IMR-90 (cell line): ENCODE data around the gene ADAMTS5. TPM values are rescaled to one million over a fixed set of nuclear protein-coding genes. Genes with fewer than 3 reads are reported as not detected.

Experiments used
- ATAC-seq: fragments of 200-7000 bp; cut with Tn5 transposase; 2 replicates; pipeline ENCODE4 v1.9.1; 2020; ENCODE audit warnings: low read depth, mild to moderate bottlenecking, moderate library complexity
- BruUV-seq: library from RNA; stranded (reverse); fragments of 400-500 nt; replicated peaks from 2 replicates; lab custom pipeline; 2021; lab: Mats Ljungman, UMichigan
- CTCF ChIA-PET: fragments of 300-600 bp; formaldehyde crosslinking; extraction: SDS; loops from one replicate; lab custom pipeline; 2021; ENCODE audit warnings: antibody characterized with exemption; lab: Yijun Ruan, JAX
- POLR2A ChIA-PET: fragments of 300-600 bp; sonication (Branson Sonifier 250); formaldehyde crosslinking; loops from one replicate; lab custom pipeline; 2022; ENCODE audit warnings: antibody characterized with exemption; ENCODE audit not compliant: unreplicated experiment; lab: Charles Lee
- DNase-seq: peaks from one replicate; pipeline ENCODE4 v3.0.0; 2013
- H2AFZ ChIP-seq: replicated peaks from 2 replicates; pipeline ENCODE3; 2013; ENCODE audit warnings: low read length, mild to moderate bottlenecking; ENCODE audit not compliant: poor library complexity
- H2AK5ac ChIP-seq: 2 replicates; pipeline ENCODE4 v1.6.1; 2013; ENCODE audit warnings: low read depth, low read length, inconsistent platforms
- H2AK9ac ChIP-seq: replicated peaks from 2 replicates; pipeline ENCODE3; 2013; ENCODE audit warnings: mild to moderate bottlenecking, low read depth, low read length, moderate library complexity; ENCODE audit not compliant: poor library complexity
- H2BK120ac ChIP-seq: 2 replicates; pipeline ENCODE4 v1.6.1; 2013; ENCODE audit warnings: low read depth, low read length, inconsistent platforms
- H2BK15ac ChIP-seq: 3 replicates; pipeline ENCODE4 v1.6.1; 2013; ENCODE audit warnings: low read depth, low read length, inconsistent platforms
- H2BK20ac ChIP-seq: 2 replicates; pipeline ENCODE4 v1.6.1; 2013; ENCODE audit warnings: low read depth, mild to moderate bottlenecking, inconsistent platforms, low read length, moderate library complexity
- H2BK5ac ChIP-seq: 2 replicates; pipeline ENCODE4 v1.6.1; 2013; ENCODE audit warnings: mild to moderate bottlenecking, low read depth, low read length, inconsistent platforms; ENCODE audit not compliant: poor library complexity, severe bottlenecking
- H3K14ac ChIP-seq: replicated peaks from 2 replicates; pipeline ENCODE4 v1.6.1; 2013; ENCODE audit warnings: low read depth, low read length, inconsistent platforms
- H3K18ac ChIP-seq: 2 replicates; pipeline ENCODE4 v1.6.1; 2013; ENCODE audit warnings: low read depth, low read length, control low read depth
- H3K23ac ChIP-seq: 2 replicates; pipeline ENCODE4 v1.6.1; 2013; ENCODE audit warnings: low read depth, low read length, inconsistent platforms
- H3K27ac ChIP-seq: 2 replicates; pipeline ENCODE4 v1.5.1; 2013; ENCODE audit warnings: mild to moderate bottlenecking, control low read depth, low read length; ENCODE audit not compliant: insufficient read depth
- H3K27me3 ChIP-seq: 2 replicates; pipeline ENCODE4 v1.6.1; 2013; ENCODE audit warnings: low read length; ENCODE audit not compliant: control insufficient read depth, insufficient read depth
- H3K36me3 ChIP-seq: 2 replicates; pipeline ENCODE4 v1.6.1; 2013; ENCODE audit warnings: low read length, mixed read lengths; ENCODE audit not compliant: control insufficient read depth, insufficient read depth
- H3K4ac ChIP-seq: 2 replicates; pipeline ENCODE4 v1.6.1; 2013; ENCODE audit warnings: low read depth, low read length, inconsistent platforms
- H3K4me1 ChIP-seq: 2 replicates; pipeline ENCODE4 v1.6.1; 2013; ENCODE audit warnings: low read length, mixed read lengths; ENCODE audit not compliant: control insufficient read depth, insufficient read depth
- H3K4me2 ChIP-seq: 2 replicates; pipeline ENCODE4 v1.6.1; 2013; ENCODE audit warnings: low read depth, mild to moderate bottlenecking, control low read depth, low read length, moderate library complexity
- H3K4me3 ChIP-seq: 2 replicates; pipeline ENCODE4 v1.5.1; 2013; ENCODE audit warnings: low read depth, mild to moderate bottlenecking, control low read depth, low read length, moderate library complexity; ENCODE audit not compliant: insufficient read depth
- H3K56ac ChIP-seq: 2 replicates; pipeline ENCODE4 v1.6.1; 2013; ENCODE audit warnings: low read length, inconsistent platforms; ENCODE audit not compliant: insufficient read depth; ENCODE audit errors: extremely low read depth
- H3K79me1 ChIP-seq, 2 experiments: 2 replicates each; pipeline ENCODE4 v1.6.1; 2013; ENCODE audit warnings: low read length in 2 of 2, inconsistent platforms in 1 of 2, low read depth in 1 of 2
- H3K9ac ChIP-seq: 2 replicates; pipeline ENCODE4 v1.6.1; 2013; ENCODE audit warnings: low read depth, low read length, control low read depth
- H3K9me1 ChIP-seq: 2 replicates; pipeline ENCODE4 v1.6.1; 2013; ENCODE audit warnings: low read length, inconsistent platforms; ENCODE audit not compliant: insufficient read depth
- H3K9me3 ChIP-seq: 2 replicates; pipeline ENCODE4 v1.6.1; 2013; ENCODE audit warnings: low read length; ENCODE audit not compliant: control insufficient read depth, insufficient read depth
- H4K20me1 ChIP-seq: 2 replicates; pipeline ENCODE4 v1.6.1; 2013; ENCODE audit warnings: low read length, inconsistent platforms; ENCODE audit not compliant: insufficient read depth
- H4K5ac ChIP-seq: 2 replicates; pipeline ENCODE4 v1.6.1; 2013; ENCODE audit warnings: mild to moderate bottlenecking, low read depth, low read length, control low read depth
- H4K8ac ChIP-seq, 2 experiments: 2 replicates each; pipeline ENCODE4 v1.6.1; 2013; ENCODE audit warnings: low read depth in 2 of 2, low read length in 2 of 2, control low read depth in 1 of 2, inconsistent platforms in 1 of 2
- H4K91ac ChIP-seq: 2 replicates; pipeline ENCODE4 v1.6.1; 2013; ENCODE audit warnings: low read depth, low read length, inconsistent platforms; ENCODE audit not compliant: insufficient read depth
- BHLHE40 ChIP-seq: fragments of 150-350 bp; IDR thresholded peaks from 2 replicates; pipeline ENCODE4 v1.6.1; 2016; ENCODE audit warnings: mild to moderate bottlenecking, low read depth, low read length
- MAFK ChIP-seq: IDR thresholded peaks from 2 replicates; pipeline ENCODE4 v1.6.1; 2012; ENCODE audit warnings: low read depth, low read length, improper control_type of control experiment
- WGBS, 2 experiments: methylation state at CpG; one replicate each; pipeline versions ENCODE4 v1.1.5 to v1.1.7; 2013; ENCODE audit warnings: missing lambda C conversion rate in 2 of 2; ENCODE audit not compliant: insufficient read length in 1 of 2; ENCODE audit errors: extremely low coverage in 2 of 2; 5-methylcytosine and 5-hydroxymethylcytosine counted together
- dilution Hi-C: fragments of 300-500 bp; cut with HindIII; formaldehyde crosslinking; loops from one replicate; pipeline ENCODE4 v1.14.3; 2018; ENCODE audit warnings: low sequenced_read_pairs; ENCODE audit not compliant: unreplicated experiment
- in situ Hi-C: fragments of 300-500 bp; cut with MboI; formaldehyde crosslinking; loops from 3 replicates; pipeline ENCODE4 v1.14.3; 2019; ENCODE audit warnings: low sequenced_read_pairs, inconsistent platforms, mixed read lengths
- intact Hi-C: fragments of 100-400 bp; cut with micrococcal nuclease; formaldehyde crosslinking; loops from 2 replicates; pipeline ENCODE4 v1.10.0; 2022
- polyA plus RNA-seq, 3 experiments: library from polyadenylated mRNA; depleted of rRNA; stranded (reverse); fragments of >200 nt; gene quantifications; 2 replicates each; pipeline ENCODE4 v1.2.3, GENCODE V29; 2012; ENCODE audit warnings: low replicate concordance in 1 of 3
- total RNA-seq: library from RNA; depleted of rRNA; stranded (reverse); fragments of >200 nt; gene quantifications from 2 replicates; pipeline ENCODE4 v1.2.3, GENCODE V29; 2012

ADAMTS5 gene
- total and polyA plus RNA-seq, 2 of the 4 experiments (the other 2 are of a cell fraction), result 0.54 to 0.58 TPM

GRCh38 chr21:26977746-26978145, 10.9 kb upstream of the ADAMTS5 start:
- Histone ChIP-seq H3K23ac (no peak overlapping the region), H4K8ac (no peak overlapping the region), H3K9ac (no peak overlapping the region), H3K9me1 (no peaks in the 10 kb centered on the region), H3K4ac (no peak overlapping the region), H4K20me1 (no peaks in the 10 kb centered on the region), H3K27me3 (no peaks in the 10 kb centered on the region), H3K4me2 (no peak overlapping the region), H3K56ac (no peak overlapping the region), H3K79me1 (no peaks in the 10 kb centered on the region), H3K9me3 (no peaks in the 10 kb centered on the region), H4K91ac (no peak overlapping the region), H3K36me3 (no peaks in the 10 kb centered on the region), H3K14ac (no peak overlapping the region), H2AK5ac (no peak overlapping the region), H2BK20ac (no peak overlapping the region), H4K5ac (no peak overlapping the region), H3K18ac (no peak overlapping the region), H2AFZ (no peak overlapping the region), H3K4me1 (no peaks in the 10 kb centered on the region), H3K4me3 (no peak overlapping the region), H2BK120ac (no peak overlapping the region), H2AK9ac (no peak overlapping the region), H2BK15ac (no peak overlapping the region), H3K27ac (no peak overlapping the region), H2BK5ac (no peak overlapping the region)
- DNase-seq (peak; percentile 61), ATAC-seq (no peak)
- CTCF ChIA-PET, result no interaction called here
- POLR2A ChIA-PET, result no interaction called here
- intact Hi-C loops (no loop called here), in situ Hi-C loops (no loop called here), dilution Hi-C loops (no loop called here)
- BruUV-seq, result no TSS peak
- WGBS, 2 experiments, result no CpG with 5 or more reads among the region's 3 CpGs
- TF ChIP-seq MAFK (0 out of 2 replicates have a peak, but pooled peaks have one; percentile 10), BHLHE40 (no peak)
